Endothelial cell of umbilical vein (primary cell): Measurements from ENCODE around the gene TRABD2A.

ENCODE experiments used
- FOS ChIP-seq: IDR thresholded peaks from 2 replicates; pipeline ENCODE4 v1.6.1; 2011; ENCODE audit warnings: mild to moderate bottlenecking, low read length, moderate library complexity, borderline replicate concordance; ENCODE audit not compliant: insufficient read depth
- JUN ChIP-seq: IDR thresholded peaks from 2 replicates; pipeline ENCODE4 v1.6.1; 2011; ENCODE audit warnings: borderline replicate concordance, low read depth; ENCODE audit not compliant: insufficient read length, insufficient read depth
- POLR2A ChIP-seq: IDR thresholded peaks from 2 replicates; pipeline ENCODE4 v1.6.1; 2012; ENCODE audit warnings: low read depth, mild to moderate bottlenecking, control low read depth, low read length
- POLR2AphosphoS5 ChIP-seq: IDR thresholded peaks from 2 replicates; pipeline ENCODE4 v1.6.1; 2012; ENCODE audit warnings: low read depth, mild to moderate bottlenecking, control low read depth, low read length, moderate library complexity; ENCODE audit not compliant: insufficient read depth
- TF ChIP-seq, protein P1 (sequence below), 2 donors: IDR thresholded peaks; 1 replicate in 1 of 2; 2 replicates in 1 of 2; pipeline ENCODE4 v1.5.1; 2011; ENCODE audit warnings: low read length in 2 of 2, mild to moderate bottlenecking in 2 of 2, moderate library complexity in 2 of 2, control low read depth in 1 of 2, inconsistent platforms in 1 of 2, low read depth in 1 of 2; ENCODE audit not compliant: insufficient read depth in 1 of 2; ENCODE audit errors: extremely low read depth in 1 of 2

DNA sequence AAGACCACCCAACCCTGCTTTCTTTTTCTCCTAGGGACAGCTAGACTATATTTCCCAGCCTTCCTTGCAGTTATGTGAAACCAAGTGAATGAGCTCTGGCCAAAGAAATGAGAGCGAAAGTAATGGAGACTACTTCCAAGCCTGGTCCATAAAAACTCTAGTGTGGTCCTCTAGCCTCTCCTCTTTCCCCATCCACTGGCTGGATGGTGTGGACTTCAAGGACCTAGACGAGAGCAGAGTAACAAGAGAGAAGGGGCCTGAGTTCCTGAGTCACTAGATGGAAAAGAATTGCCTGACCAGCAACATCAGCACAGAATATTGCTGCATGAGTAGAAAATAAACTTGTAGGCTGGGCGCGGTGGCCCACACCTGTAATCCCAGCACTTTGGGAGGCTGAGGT is 21.6 kb upstream of the TRABD2A start:
- TF ChIP-seq, protein P1, sequence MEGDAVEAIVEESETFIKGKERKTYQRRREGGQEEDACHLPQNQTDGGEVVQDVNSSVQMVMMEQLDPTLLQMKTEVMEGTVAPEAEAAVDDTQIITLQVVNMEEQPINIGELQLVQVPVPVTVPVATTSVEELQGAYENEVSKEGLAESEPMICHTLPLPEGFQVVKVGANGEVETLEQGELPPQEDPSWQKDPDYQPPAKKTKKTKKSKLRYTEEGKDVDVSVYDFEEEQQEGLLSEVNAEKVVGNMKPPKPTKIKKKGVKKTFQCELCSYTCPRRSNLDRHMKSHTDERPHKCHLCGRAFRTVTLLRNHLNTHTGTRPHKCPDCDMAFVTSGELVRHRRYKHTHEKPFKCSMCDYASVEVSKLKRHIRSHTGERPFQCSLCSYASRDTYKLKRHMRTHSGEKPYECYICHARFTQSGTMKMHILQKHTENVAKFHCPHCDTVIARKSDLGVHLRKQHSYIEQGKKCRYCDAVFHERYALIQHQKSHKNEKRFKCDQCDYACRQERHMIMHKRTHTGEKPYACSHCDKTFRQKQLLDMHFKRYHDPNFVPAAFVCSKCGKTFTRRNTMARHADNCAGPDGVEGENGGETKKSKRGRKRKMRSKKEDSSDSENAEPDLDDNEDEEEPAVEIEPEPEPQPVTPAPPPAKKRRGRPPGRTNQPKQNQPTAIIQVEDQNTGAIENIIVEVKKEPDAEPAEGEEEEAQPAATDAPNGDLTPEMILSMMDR (IDR thresholded peaks at IDR 0.05; ENCODE audit: extremely low read depth in 1 of 2, insufficient read depth in 1 of 2, low read depth in 1 of 2, low read length in 2 of 2): no peak
- TF ChIP-seq POLR2A: no peak
- TF ChIP-seq FOS: no peak
- TF ChIP-seq POLR2AphosphoS5: no peak
- no peak for TF ChIP-seq JUN
